ENCODE data around the gene MLLT10. TPM values are rescaled to one million over a fixed set of nuclear protein-coding genes. Genes with fewer than 3 reads are reported as not detected.
"Not testable (repeated sequence)": the region's sequence is repeated elsewhere in the genome, so short reads cannot be mapped to it uniquely, and the experiment has no call there.

MLLT10 gene
- total RNA-seq, 1 donor from 2014 or later: 50.6 TPM

DNA sequence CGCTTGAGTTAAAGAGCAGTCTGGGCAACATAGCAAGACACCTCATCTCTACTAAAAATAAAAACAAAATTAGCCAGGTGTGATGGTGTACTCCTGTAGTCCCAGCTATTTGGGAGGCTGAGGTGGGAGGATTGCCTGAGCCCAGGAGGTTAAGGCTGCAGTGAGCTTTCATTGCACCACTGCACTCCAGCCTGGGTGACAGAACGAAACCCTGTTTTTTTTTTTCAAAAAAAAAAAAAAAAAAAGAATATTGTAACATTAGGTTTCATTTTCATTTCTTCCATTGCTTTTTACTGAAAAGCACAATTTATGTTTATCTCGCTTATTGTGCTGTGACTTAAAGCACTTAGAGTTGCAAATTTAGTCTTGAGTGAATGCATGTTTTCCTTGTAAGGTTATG is 80.0 kb downstream of the MLLT10 start:
- no peak for DNase-seq (ENCODE audit: low spot score)
- Mint-ChIP-seq H3K36me3 (ENCODE audit: low read depth, unreplicated experiment) (peaks cover 10% of the 10 kb centered on the region), H3K27ac (ENCODE audit: unreplicated experiment) (no peak overlapping the region), H3K4me3 (ENCODE audit: unreplicated experiment) (no peak overlapping the region), H3K9me3 (ENCODE audit: unreplicated experiment) (no peaks in the 10 kb centered on the region), H3K4me1 (ENCODE audit: unreplicated experiment) (peaks cover 9% of the 10 kb centered on the region), H3K27me3 (ENCODE audit: unreplicated experiment) (no peaks in the 10 kb centered on the region)
- TF ChIP-seq, protein P1, sequence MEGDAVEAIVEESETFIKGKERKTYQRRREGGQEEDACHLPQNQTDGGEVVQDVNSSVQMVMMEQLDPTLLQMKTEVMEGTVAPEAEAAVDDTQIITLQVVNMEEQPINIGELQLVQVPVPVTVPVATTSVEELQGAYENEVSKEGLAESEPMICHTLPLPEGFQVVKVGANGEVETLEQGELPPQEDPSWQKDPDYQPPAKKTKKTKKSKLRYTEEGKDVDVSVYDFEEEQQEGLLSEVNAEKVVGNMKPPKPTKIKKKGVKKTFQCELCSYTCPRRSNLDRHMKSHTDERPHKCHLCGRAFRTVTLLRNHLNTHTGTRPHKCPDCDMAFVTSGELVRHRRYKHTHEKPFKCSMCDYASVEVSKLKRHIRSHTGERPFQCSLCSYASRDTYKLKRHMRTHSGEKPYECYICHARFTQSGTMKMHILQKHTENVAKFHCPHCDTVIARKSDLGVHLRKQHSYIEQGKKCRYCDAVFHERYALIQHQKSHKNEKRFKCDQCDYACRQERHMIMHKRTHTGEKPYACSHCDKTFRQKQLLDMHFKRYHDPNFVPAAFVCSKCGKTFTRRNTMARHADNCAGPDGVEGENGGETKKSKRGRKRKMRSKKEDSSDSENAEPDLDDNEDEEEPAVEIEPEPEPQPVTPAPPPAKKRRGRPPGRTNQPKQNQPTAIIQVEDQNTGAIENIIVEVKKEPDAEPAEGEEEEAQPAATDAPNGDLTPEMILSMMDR (IDR thresholded peaks at IDR 0.05; ENCODE audit: unreplicated experiment): no peak

DNA sequence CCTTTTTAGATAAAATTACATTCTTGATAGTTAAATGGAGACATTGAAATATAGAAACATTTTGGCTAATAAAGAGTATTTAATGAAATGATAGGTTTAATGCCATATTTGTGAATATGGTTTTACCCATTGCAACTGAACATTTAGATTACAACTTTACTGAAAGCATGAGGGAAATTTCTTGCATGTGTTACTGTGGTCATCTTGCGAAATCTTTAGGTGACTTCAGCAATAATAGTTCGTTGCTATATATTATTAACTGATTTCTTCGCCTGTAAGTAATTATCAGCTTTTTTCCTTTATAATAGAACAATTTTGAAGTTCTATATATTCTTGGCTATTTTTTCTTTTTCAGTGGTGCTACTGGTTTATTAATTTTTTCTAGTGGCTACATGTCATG is 83.2 kb downstream of the MLLT10 start:
- Mint-ChIP-seq H3K27me3 (ENCODE audit: unreplicated experiment) (no peaks in the 10 kb centered on the region), H3K27ac (ENCODE audit: unreplicated experiment) (no peak overlapping the region), H3K36me3 (ENCODE audit: low read depth, unreplicated experiment) (peaks cover 6% of the 10 kb centered on the region), H3K9me3 (ENCODE audit: unreplicated experiment) (no peaks in the 10 kb centered on the region), H3K4me1 (ENCODE audit: unreplicated experiment) (no peaks in the 10 kb centered on the region), H3K4me3 (ENCODE audit: unreplicated experiment) (no peak overlapping the region)
- DNase-seq (ENCODE audit: low spot score): no peak
- TF ChIP-seq, protein P1 (IDR thresholded peaks at IDR 0.05; ENCODE audit: unreplicated experiment): no peak

DNA sequence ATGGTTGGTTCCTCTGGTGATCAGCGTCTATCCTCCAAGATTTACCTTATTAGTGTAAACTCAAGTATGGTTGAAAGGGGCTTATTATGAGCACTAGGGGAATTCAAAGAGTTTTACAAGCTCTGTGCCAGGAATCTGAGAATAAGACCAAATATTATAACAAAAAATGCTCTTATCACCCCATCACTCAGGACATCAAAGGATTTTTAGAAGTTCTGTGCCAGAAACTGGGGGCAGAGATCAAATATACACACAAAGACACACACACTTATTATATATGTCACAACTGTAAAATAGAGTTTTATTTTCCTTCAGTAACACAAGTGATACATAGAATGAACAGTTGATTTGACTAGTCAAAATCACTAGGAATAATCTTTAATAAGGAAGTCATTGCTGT is 89.3 kb downstream of the MLLT10 start:
- Mint-ChIP-seq H3K9me3 (ENCODE audit: unreplicated experiment) (no peaks in the 10 kb centered on the region), H3K27me3 (ENCODE audit: unreplicated experiment) (peaks cover 1% of the 10 kb centered on the region), H3K27ac (ENCODE audit: unreplicated experiment) (no peak overlapping the region), H3K4me1 (ENCODE audit: unreplicated experiment) (peaks cover 16% of the 10 kb centered on the region), H3K4me3 (ENCODE audit: unreplicated experiment) (no peak overlapping the region), H3K36me3 (ENCODE audit: low read depth, unreplicated experiment) (peaks cover 16% of the 10 kb centered on the region)
- no peak for DNase-seq (ENCODE audit: low spot score)
- TF ChIP-seq, protein P1 (IDR thresholded peaks at IDR 0.05; ENCODE audit: unreplicated experiment): no peak

DNA sequence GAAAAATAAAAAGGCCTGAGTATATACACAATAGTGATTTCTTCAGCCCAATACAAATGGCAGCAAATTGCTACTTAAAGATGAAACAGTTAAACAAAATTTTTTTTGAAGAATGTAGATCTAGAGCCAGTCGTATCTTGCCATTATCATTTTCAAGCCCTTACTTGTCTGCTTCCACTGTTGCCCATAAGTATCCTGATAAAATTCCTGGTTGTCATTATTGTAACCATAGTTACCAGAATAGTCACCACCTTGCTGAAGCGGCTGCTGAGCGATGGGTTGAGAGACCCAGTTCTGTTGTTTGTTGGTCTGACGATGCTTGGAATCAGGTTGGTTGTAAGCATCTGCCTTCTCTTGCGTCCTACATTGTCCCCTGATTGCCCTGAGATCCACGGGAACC is 90.4 kb downstream of the MLLT10 start:
- not testable (repeated sequence) for DNase-seq (ENCODE audit: low spot score); H3K9me3 Mint-ChIP-seq (ENCODE audit: unreplicated experiment); H3K4me3 Mint-ChIP-seq (ENCODE audit: unreplicated experiment); H3K27ac Mint-ChIP-seq (ENCODE audit: unreplicated experiment); H3K27me3 Mint-ChIP-seq (ENCODE audit: unreplicated experiment)
- Mint-ChIP-seq H3K4me1 (ENCODE audit: unreplicated experiment) (peaks cover 16% of the 10 kb centered on the region), H3K36me3 (ENCODE audit: low read depth, unreplicated experiment) (peaks cover 11% of the 10 kb centered on the region)

DNA sequence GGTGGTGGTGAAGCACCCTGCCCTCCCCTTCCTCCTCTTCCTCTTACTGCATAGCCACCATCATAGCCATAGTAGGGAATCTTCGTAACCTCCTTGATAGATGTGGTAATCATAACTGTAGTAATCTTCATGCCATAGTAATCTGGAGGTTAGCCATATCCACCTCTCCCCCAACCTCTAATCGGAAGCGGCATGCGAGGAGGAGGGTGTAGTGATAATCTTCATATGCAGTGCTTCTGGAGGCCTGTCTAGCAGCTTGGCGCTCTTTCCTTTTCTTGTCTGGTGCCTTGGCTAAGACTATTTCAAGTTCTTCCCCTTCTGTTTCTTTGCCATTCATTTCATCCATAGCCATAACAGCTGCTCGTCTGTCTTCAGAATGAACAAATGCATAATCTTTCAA is 90.9 kb downstream of the MLLT10 start:
- Mint-ChIP-seq H3K4me3 (ENCODE audit: unreplicated experiment) (peak overlapping the region; percentile 48), H3K9me3 (ENCODE audit: unreplicated experiment) (no peaks in the 10 kb centered on the region), H3K27me3 (ENCODE audit: unreplicated experiment) (peaks cover 1% of the 10 kb centered on the region), H3K4me1 (ENCODE audit: unreplicated experiment) (peaks cover 16% of the 10 kb centered on the region), H3K27ac (ENCODE audit: unreplicated experiment) (no peak overlapping the region), H3K36me3 (ENCODE audit: low read depth, unreplicated experiment) (peaks cover 17% of the 10 kb centered on the region)
- no peak for DNase-seq (ENCODE audit: low spot score)
- TF ChIP-seq, protein P1 (IDR thresholded peaks at IDR 0.05; ENCODE audit: unreplicated experiment): no peak
